IPS DF 19.7 (cell line): ENCODE measurements around the gene SNX17.

Source experiments
- DNase-seq: peaks from one replicate; pipeline ENCODE4 v3.0.0-alpha.2; 2013; ENCODE audit warnings: low read depth, low spot score

SNX17 gene

GRCh38 chr2:27369471-27370025, 868 bp upstream of the SNX17 start:
- no peak for DNase-seq

- DNase-seq: no peak
Measured at GRCh38 chr2:27370816-27371620, 602 bp downstream of the SNX17 start.

GRCh38 chr2:27372937-27373336, 2.5 kb downstream of the SNX17 start:
- no peak for DNase-seq

GRCh38 chr2:27373567-27373966, 3.2 kb downstream of the SNX17 start:
- no peak for DNase-seq

- DNase-seq: no peak
Measured at GRCh38 chr2:27375513-27376099, 5.2 kb downstream of the SNX17 start.

DNA sequence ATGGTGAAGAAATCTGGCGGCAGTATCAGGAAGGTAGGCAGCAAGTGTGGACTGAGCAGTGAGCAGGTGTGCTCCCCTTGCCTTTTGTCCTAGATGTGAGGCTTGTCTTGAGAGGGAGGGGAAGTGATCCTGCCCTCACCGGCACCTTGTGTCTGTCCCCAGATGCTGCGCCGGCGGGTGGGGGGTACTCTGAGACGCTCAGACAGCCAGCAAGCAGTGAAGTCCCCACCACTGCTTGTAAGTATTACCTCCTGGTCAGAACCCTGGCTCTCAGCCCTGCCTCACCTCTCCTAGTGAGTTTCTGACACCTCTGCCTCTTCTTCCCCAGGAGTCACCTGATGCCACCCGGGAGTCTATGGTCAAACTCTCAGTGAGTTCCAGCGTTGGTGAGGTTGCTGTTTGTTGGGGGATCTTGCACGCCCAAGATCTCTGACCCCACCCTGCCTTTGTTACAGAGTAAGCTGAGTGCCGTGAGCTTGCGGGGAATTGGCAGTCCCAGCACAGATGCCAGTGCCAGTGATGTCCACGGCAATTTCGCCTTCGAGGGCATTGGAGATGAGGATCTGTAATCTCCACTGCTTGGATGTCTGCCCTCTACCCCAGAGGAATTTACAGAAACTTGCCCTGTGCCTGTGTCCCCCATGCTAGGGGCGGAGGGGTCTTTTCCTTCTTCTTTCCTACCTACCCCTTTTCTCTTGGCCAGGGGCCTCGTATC, 5.9 kb downstream of the SNX17 start:
- no peak for DNase-seq

DNA sequence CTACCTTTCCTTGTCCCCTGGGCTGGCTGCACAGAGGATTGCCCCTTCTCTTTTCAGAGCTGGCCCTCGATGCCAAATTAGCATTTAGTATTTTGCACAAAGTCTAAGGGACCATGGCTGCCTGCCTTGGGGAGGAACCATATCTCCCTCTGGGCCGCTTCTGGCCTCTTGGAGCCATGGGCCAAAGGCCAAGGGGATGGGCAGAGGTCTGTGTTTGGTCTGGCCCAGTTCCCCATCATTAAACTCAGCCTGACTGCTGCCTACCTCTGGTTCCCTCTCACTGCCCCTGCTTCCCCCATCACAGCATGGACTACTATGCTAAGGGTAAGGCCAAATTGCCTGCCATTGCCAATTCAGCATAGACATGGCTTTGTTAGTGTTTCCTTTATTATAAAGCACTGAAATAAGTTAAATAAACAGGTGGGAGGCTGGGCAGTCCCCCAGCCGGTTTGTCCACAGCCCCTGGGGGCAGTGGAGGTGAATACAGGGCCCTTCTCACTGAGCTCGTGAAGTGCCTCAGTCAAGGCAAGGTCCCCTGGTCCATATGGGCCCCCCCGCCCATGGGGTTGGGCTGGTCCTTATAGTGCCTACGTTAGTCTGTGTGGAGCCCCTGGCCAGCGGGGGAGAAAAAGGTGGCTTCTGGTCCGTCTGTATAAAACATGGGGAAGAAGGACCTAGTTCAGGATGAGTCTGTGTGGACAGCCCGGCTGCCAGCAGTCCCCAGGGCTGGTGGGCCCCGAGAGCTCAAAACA, 6.6 kb downstream of the SNX17 start:
- DNase-seq: no peak

DNA sequence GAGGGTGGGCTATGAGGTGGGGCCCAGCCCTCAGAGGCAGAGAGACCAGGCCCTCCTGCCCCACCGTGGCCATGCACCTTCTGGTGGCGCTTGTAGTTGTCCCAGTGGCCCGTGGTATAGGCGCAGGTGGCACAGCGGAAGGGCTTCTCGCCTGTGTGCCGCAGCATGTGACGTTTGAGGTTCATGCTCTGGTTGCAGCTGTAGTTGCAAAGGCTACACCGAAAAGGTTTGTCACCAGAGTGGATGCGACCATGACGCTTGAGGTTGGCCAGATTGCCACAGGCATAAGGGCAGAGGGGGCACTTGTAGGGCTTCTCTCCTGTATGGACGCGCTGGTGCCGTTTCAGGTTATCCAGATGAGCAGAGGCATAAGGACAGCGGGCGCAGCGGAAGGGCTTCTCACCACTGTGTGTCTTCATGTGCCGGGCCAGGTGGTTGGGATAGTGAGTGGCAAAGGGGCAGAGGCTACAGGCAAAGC, 7.2 kb downstream of the SNX17 start:
- no peak for DNase-seq

DNA sequence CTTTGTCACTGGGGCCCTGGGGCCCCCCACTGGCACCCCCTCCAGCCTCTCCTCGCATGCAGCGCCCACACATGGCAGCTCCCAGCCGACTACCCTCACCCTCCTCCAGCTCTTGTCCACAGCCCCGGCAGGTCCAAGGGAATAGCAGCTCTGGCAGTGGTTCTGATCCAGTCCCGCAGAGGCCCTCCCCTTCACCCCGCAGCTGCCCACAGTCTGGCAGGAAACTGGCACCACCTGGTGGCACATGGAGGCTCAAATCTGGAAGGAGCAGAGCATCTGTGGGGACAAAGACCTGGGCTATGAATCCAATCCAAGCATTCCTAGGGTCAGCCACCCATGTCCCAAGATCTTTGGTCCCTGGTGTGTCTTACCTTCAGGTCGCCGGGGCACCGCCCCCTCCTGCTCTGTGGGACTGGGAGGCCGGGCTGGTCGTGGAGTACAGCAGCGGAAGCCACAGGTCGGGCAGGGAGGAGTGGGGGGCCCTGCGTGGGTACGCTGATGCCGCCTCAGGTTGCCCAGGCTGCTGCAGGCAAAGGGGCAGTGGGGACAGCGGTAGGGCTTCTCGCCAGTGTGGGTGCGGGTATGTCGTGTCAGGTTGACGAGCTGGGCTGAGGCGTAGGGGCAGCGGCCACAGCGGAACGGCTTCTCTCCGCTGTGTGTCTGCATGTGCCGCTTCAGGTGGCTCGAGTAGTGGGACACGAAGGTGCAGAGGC, 7.8 kb downstream of the SNX17 start:
- no peak for DNase-seq

DNA sequence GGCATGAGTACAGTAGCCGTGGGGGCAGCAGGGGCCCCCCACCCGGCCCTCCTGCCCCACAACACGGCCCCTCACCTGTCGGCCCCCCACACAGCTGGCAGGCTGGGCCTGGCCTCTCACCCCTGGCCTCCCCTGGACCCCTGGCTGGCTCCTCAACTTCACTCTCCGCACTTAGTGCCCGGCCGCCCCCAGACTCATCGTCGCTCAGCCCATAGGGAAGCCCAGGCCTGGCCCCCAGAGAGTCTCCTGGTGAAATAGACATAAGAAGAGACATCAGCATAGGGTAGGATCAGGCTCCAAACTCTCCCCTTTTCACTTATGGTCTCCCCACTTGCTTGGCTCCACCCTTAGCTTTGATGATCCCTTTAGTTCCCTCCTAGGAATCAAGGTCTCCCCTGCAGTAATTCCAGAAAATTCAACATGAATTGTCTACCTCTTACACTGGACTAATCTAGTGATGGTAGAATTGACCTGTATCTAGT, 8.4 kb downstream of the SNX17 start:
- no peak for DNase-seq

DNA sequence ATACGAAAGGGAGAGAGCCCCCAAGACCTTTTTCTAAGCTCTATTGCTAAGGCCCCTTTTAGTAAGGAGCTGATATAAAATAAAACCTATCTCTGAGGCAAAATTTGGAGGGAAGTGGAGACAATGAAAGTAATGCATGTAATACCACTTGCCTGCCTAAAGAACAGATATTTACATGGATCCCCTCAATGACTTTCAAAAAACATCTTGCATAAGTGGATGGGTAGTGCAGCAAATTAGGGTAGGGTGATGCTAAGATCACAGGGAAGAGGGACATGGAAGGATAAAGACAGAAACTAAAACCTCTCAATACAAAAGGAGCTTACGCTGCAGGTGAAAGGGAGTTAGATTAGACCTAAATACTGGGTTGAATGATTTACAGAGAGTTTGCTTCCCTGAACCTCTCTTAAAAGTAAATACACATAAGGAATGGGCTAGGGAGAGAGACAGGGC, 9.0 kb downstream of the SNX17 start:
- no peak for DNase-seq

- no peak for DNase-seq
Measured at GRCh38 chr2:27379836-27380625, 9.6 kb downstream of the SNX17 start.

- DNase-seq: peak; percentile 82
Measured at GRCh38 chr2:27380626-27381545, 10.5 kb downstream of the SNX17 start, which contains the start of gene ZNF513. TSS of gene ZNF513 (minus strand) at chr2:27380734. CDS start at chr2:27380526, 208 bp downstream.

- DNase-seq: no peak
Measured at GRCh38 chr2:27381577-27382181, 11.3 kb downstream of the SNX17 start.

DNA sequence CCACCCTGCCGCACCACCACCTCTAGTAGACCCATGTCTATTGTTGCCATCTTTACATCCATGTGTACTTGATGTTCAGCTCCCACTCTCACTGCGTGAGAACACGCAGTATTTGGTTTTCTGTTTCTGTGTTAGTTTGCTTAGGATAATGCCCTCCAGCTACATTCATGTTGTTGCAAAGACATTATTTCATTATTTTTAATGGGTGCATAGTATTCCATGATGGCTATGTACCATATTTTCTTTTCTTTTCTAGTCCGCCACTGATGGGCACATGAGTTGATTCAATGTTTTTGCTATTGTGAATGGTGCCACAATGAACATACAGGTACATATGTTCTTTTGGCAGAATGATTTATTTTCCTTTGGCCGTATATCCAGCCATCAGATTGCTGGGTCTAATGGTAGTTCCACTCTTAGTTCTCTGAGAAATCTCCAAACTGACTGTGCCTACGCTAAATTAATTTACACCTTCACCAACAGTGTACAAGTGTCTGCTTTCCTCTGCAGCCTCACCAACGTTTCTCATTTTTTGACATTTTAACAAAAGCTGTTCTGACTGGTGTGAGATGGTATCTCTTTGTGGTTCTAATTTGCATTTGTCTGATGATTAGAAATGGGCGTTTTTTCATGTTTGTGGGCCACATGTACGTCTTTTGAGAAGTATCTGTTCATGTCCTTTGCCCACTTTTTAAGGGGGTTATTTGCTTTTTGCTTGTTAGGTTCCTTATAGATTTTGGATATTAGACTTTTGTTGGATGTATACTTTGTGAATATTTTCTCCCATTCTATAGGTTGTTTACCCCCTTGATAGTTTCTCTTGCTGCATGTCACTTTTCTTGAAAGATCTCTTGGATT, 20.6 kb downstream of the SNX17 start:
- DNase-seq: no peak

DNA sequence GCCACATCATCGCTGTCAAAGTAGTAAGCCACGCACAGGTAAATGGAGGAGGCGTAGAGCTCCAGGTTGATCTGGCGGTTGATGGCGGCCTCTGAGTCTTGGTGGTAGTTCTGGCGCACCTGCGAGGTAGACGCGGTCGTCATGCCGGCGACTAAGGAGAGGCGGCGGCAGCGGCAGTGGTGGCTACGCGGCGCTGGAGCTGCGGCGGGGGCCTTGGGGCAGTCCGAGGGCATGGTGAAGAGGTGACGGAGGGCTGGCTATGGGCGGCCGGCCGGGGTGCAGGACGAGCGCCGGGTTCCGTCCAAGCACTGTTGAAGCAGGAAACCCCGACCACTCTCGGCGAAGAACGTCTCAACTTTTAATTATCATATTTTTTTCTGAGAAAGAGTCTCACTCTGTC, 22.8 kb downstream of the SNX17 start:
- DNase-seq: no peak

DNA sequence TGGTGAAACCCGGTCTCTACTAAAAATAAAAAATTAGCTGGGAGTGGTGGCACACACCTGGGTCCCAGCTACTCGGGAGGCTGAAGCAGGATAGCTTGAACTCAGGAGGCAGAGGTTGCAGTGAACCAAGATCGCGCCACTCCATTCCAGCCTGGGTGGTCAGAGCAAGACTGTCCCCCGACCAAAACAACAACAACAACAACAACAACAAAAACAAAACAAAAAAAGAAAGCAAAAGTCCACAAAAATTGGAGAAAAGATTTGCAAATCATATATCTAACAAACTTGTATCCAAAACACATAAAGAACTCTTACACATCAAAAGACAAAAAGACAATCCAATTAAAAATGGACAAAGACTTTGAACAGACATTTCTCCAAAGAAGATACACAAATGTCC, 28.5 kb downstream of the SNX17 start:
- no peak for DNase-seq
